Skin epidermis (tissue), 12 donors: Measurements from ENCODE around the gene NEGR1.

Experiments used
- H3K27ac ChIP-seq, 21 experiments: fragments of 200-600 bp; sonication (generic) in 11 of 21; one replicate each; pipeline ENCODE4 v1.5.0; 2020; ENCODE audit warnings: mild to moderate bottlenecking in 3 of 21, inconsistent platforms in 2 of 21, moderate library complexity in 2 of 21
- H3K4me3 ChIP-seq, 7 experiments: fragments of 200-600 bp; sonication (generic) in 2 of 7; one replicate each; pipeline ENCODE4 v1.5.0; 2020; ENCODE audit warnings: inconsistent platforms in 2 of 7, mild to moderate bottlenecking in 2 of 7, moderate library complexity in 1 of 7

The NEGR1 gene

GRCh38 chr1:71364236-71364635, 918.1 kb downstream of the NEGR1 start:
- Histone ChIP-seq H3K4me3 (no peak overlapping the region), H3K27ac (peak overlapping the region in 1 of 21 experiments; percentile 31)

- H3K27ac ChIP-seq, result no peak overlapping the region
- H3K4me3 ChIP-seq, result no peak overlapping the region
These were observed 919.6 kb downstream of the NEGR1 start for GRCh38 chr1:71362691-71363090.

GRCh38 chr1:71362076-71362475, 920.3 kb downstream of the NEGR1 start:
- Histone ChIP-seq H3K4me3 (no peak overlapping the region), H3K27ac (no peak overlapping the region)

GRCh38 chr1:71357708-71358107, 924.6 kb downstream of the NEGR1 start:
- H3K27ac ChIP-seq, result no peak overlapping the region

GRCh38 chr1:71351438-71351837, 930.9 kb downstream of the NEGR1 start:
- H3K4me3 ChIP-seq, result no peak overlapping the region
- H3K27ac ChIP-seq, result no peak overlapping the region

More at GRCh38 chr1:71357708-71358107, 924.6 kb downstream of the NEGR1 start:
- no peak overlapping the region for H3K4me3 ChIP-seq

GRCh38 chr1:71350805-71351204, 931.5 kb downstream of the NEGR1 start:
- H3K4me3 ChIP-seq, result no peak overlapping the region
- H3K27ac ChIP-seq, result no peak overlapping the region

- H3K27ac ChIP-seq, result no peak overlapping the region
These were observed 932.0 kb downstream of the NEGR1 start for GRCh38 chr1:71350330-71350729.

More at GRCh38 chr1:71350330-71350729, 932.0 kb downstream of the NEGR1 start:
- H3K4me3 ChIP-seq, result no peak overlapping the region
